Upper lobe of left lung (tissue), 4 donors: ENCODE results near the gene SGIP1.
"Not testable (repeated sequence)": the region's sequence is repeated elsewhere in the genome, so short reads cannot be mapped to it uniquely, and the experiment has no call there.

Experiments used
- EP300 ChIP-seq, 4 donors: sonication (generic); formaldehyde crosslinking; IDR thresholded peaks; one replicate each; pipeline ENCODE4 v1.5.1; 2017; ENCODE audit warnings: antibody characterized with exemption in 4 of 4, control low read depth in 2 of 4
- POLR2A ChIP-seq, 4 donors: fragments of 450-650 bp; IDR thresholded peaks; one replicate each; pipeline ENCODE4 v1.5.1; 2016 to 2017; ENCODE audit warnings: antibody characterized with exemption in 4 of 4, mild to moderate bottlenecking in 2 of 4
- TF ChIP-seq, protein P1 (sequence below), 6 experiments: fragments of 450-650 bp in 4 of 6; fragments of 200-600 bp in 2 of 6; sonication (generic) in 2 of 6; IDR thresholded peaks; one replicate each; pipeline ENCODE4 v1.5.1; 2016 to 2019; ENCODE audit warnings: antibody characterized with exemption in 6 of 6

DNA sequence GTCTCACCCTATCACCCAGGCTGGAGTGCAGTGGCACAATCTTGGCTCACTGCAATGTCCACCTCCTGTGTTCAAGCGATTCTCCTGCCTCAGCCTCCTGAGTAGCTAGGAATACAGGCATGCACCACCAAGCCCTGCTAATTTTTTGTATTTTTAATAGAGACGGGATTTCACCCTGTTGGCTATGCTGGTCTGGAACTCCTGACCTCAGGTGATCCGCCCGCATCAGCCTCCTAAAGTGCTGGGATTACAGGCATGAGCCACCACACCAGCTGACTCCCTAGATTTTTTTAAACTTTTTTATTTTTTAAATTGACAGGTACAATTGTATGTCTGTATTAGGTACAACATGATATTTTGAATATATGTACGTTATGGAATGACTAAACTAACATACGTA lies 200.6 kb downstream of the SGIP1 start:
- TF ChIP-seq, protein P1, sequence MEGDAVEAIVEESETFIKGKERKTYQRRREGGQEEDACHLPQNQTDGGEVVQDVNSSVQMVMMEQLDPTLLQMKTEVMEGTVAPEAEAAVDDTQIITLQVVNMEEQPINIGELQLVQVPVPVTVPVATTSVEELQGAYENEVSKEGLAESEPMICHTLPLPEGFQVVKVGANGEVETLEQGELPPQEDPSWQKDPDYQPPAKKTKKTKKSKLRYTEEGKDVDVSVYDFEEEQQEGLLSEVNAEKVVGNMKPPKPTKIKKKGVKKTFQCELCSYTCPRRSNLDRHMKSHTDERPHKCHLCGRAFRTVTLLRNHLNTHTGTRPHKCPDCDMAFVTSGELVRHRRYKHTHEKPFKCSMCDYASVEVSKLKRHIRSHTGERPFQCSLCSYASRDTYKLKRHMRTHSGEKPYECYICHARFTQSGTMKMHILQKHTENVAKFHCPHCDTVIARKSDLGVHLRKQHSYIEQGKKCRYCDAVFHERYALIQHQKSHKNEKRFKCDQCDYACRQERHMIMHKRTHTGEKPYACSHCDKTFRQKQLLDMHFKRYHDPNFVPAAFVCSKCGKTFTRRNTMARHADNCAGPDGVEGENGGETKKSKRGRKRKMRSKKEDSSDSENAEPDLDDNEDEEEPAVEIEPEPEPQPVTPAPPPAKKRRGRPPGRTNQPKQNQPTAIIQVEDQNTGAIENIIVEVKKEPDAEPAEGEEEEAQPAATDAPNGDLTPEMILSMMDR (IDR thresholded peaks at IDR 0.05): not testable (repeated sequence)
- not testable (repeated sequence) for TF ChIP-seq POLR2A, EP300 (IDR thresholded peaks at IDR 0.05)
